Sigmoid colon (tissue), 4 donors: Measurements from ENCODE around the gene BRSK2.

Experiments used
- POLR2A ChIP-seq, 2 donors: fragments of 450-650 bp; IDR thresholded peaks; one replicate each; pipeline ENCODE4 v1.6.1; 2016; ENCODE audit warnings: antibody characterized with exemption in 2 of 2, mild to moderate bottlenecking in 2 of 2, moderate library complexity in 2 of 2
- POLR2AphosphoS5 ChIP-seq, 4 donors: sonication (generic); formaldehyde crosslinking; IDR thresholded peaks; one replicate each; pipeline ENCODE4 v1.6.1; 2017; ENCODE audit warnings: antibody characterized with exemption in 4 of 4
- TF ChIP-seq, protein P1 (sequence below), 4 experiments: fragments of 450-650 bp in 3 of 4; fragments of 200-600 bp in 1 of 4; IDR thresholded peaks; one replicate each; pipeline ENCODE4 v1.5.1; 2016 to 2019; ENCODE audit warnings: antibody characterized with exemption in 4 of 4, mild to moderate bottlenecking in 3 of 4, moderate library complexity in 2 of 4

DNA sequence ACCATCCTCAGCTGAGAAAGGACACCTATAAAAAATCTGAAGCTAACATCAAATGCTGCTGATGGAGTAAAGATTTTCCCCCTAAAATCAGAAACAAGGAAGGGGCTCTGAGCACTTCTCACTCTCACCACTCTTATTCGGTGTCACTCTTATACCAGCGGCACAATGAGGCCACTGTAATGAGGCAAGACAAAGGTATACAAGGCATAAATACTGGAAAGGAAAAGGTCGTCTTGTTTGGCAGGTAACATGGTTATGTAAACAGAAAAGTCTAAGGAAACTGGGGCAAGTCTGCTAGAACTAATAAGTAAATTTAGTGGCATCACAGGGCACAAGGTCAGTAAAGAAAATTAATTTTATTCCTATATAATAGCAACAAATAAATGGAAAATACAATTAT, 104.9 kb downstream of the BRSK2 start:
- TF ChIP-seq POLR2AphosphoS5 (IDR thresholded peaks at IDR 0.05) (no peak), POLR2A (IDR thresholded peaks at IDR 0.05) (no peak)
- TF ChIP-seq, protein P1, sequence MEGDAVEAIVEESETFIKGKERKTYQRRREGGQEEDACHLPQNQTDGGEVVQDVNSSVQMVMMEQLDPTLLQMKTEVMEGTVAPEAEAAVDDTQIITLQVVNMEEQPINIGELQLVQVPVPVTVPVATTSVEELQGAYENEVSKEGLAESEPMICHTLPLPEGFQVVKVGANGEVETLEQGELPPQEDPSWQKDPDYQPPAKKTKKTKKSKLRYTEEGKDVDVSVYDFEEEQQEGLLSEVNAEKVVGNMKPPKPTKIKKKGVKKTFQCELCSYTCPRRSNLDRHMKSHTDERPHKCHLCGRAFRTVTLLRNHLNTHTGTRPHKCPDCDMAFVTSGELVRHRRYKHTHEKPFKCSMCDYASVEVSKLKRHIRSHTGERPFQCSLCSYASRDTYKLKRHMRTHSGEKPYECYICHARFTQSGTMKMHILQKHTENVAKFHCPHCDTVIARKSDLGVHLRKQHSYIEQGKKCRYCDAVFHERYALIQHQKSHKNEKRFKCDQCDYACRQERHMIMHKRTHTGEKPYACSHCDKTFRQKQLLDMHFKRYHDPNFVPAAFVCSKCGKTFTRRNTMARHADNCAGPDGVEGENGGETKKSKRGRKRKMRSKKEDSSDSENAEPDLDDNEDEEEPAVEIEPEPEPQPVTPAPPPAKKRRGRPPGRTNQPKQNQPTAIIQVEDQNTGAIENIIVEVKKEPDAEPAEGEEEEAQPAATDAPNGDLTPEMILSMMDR (IDR thresholded peaks at IDR 0.05): no peak
